ENCODE measurements around the gene VCP. TPM values are rescaled to one million over a fixed set of nuclear protein-coding genes. Genes with fewer than 3 reads are reported as not detected.
A peak's percentile ranks its signal among the peaks of the same experiment; 100 is the strongest.

The VCP gene
- total RNA-seq (188 TPM), polyA plus RNA-seq (ENCODE audit: insufficient read depth in 1 of 8, insufficient read length in 8 of 8, low replicate concordance in 1 of 8) (100 to 1,000 TPM; 152 to 198 (median 177) TPM)
- long read RNA-seq, donor 1, full-length matches to known transcripts: 19 of 19 reads
- long read RNA-seq, donor 1, partial matches to known transcripts: 0 of 19 reads
- long read RNA-seq, donor 1, other reads (novel, unspliced or antisense): 0 of 19 reads
- long read RNA-seq, donor 2, full-length matches to known transcripts: 7 of 7 reads
- long read RNA-seq, donor 2, partial matches to known transcripts: 0 of 7 reads
- long read RNA-seq, donor 2, other reads (novel, unspliced or antisense): 0 of 7 reads
- long read RNA-seq, donor 3, full-length matches to known transcripts: 40 of 45 reads
- long read RNA-seq, donor 3, partial matches to known transcripts: 5 of 45 reads
- long read RNA-seq, donor 3, other reads (novel, unspliced or antisense): 0 of 45 reads
- long read RNA-seq, donor 4, full-length matches to known transcripts: 22 of 44 reads
- long read RNA-seq, donor 4, partial matches to known transcripts: 22 of 44 reads
- long read RNA-seq, donor 4, other reads (novel, unspliced or antisense): 0 of 44 reads
- long read RNA-seq, donor 5, full-length matches to known transcripts: 53 of 104 reads
- long read RNA-seq, donor 5, partial matches to known transcripts: 36 of 104 reads
- long read RNA-seq, donor 5, other reads (novel, unspliced or antisense): 15 of 104 reads
- long read RNA-seq, donor 6, full-length matches to known transcripts: 49 of 113 reads
- long read RNA-seq, donor 6, partial matches to known transcripts: 64 of 113 reads
- long read RNA-seq, donor 6, other reads (novel, unspliced or antisense): 0 of 113 reads
- long read RNA-seq, donor 7, full-length matches to known transcripts: 43 of 55 reads
- long read RNA-seq, donor 7, partial matches to known transcripts: 12 of 55 reads
- long read RNA-seq, donor 7, other reads (novel, unspliced or antisense): 0 of 55 reads
- long read RNA-seq, donor 8, full-length matches to known transcripts: 24 of 24 reads
- long read RNA-seq, donor 8, partial matches to known transcripts: 0 of 24 reads
- long read RNA-seq, donor 8, other reads (novel, unspliced or antisense): 0 of 24 reads
- long read RNA-seq, donor 9, full-length matches to known transcripts: 20 of 36 reads
- long read RNA-seq, donor 9, partial matches to known transcripts: 16 of 36 reads
- long read RNA-seq, donor 9, other reads (novel, unspliced or antisense): 0 of 36 reads
- long read RNA-seq, donor 10, full-length matches to known transcripts: 49 of 123 reads
- long read RNA-seq, donor 10, partial matches to known transcripts: 68 of 123 reads
- long read RNA-seq, donor 10, other reads (novel, unspliced or antisense): 6 of 123 reads
- long read RNA-seq, donor 11, full-length matches to known transcripts: 26 of 59 reads
- long read RNA-seq, donor 11, partial matches to known transcripts: 33 of 59 reads
- long read RNA-seq, donor 11, other reads (novel, unspliced or antisense): 0 of 59 reads

- no peaks in the 10 kb centered on the region for H3K9me3 ChIP-seq (replicated peaks; ENCODE audit: control insufficient read depth, low read depth, low read length)
- peak within 1 kb of the TSS; percentile 98 for H3K27ac ChIP-seq (ENCODE audit: low read length)
- H3K4me3 ChIP-seq (ENCODE audit: low read length): peak within 1 kb of the TSS; percentile 94
- WGBS (ENCODE audit: insufficient coverage): 6% methylated on average over 43 of the region's 54 CpGs
- DNase-seq: peak; percentile 100
- no peaks in the 10 kb centered on the region for H3K27me3 ChIP-seq (ENCODE audit: control insufficient read depth, insufficient read depth, low read length)
- H3K4me1 ChIP-seq (ENCODE audit: control insufficient read depth, insufficient read depth, low read length): peaks cover 26% of the 10 kb centered on the region
- H3K36me3 ChIP-seq (ENCODE audit: control insufficient read depth, insufficient read depth, low read length): peaks cover 51% of the 10 kb centered on the region
These were observed at the start of gene VCP for GRCh38 chr9:35072461-35073278. TSS of gene VCP (minus strand) at chr9:35072625. CDS start at chr9:35072353, 272 bp downstream.

GRCh38 chr9:35116898-35117551 is 44.6 kb upstream of the VCP start:
- 5% methylated on average over 24 of the region's 30 CpGs for WGBS (ENCODE audit: insufficient coverage)
- H3K27me3 ChIP-seq (ENCODE audit: control insufficient read depth, insufficient read depth, low read length): no peaks in the 10 kb centered on the region
- H3K27ac ChIP-seq (ENCODE audit: low read length): peak overlapping the region; percentile 94

GRCh38 chr9:35116539-35116897 is 44.1 kb upstream of the VCP start:
- Histone ChIP-seq H3K4me1 (ENCODE audit: control insufficient read depth, insufficient read depth, low read length) (peaks cover 36% of the 10 kb centered on the region), H3K36me3 (ENCODE audit: control insufficient read depth, insufficient read depth, low read length) (no peaks in the 10 kb centered on the region), H3K4me3 (ENCODE audit: low read length) (peak overlapping the region; percentile 71), H3K27me3 (ENCODE audit: control insufficient read depth, insufficient read depth, low read length) (no peaks in the 10 kb centered on the region), H3K27ac (ENCODE audit: low read length) (peak overlapping the region; percentile 94), H3K9me3 (replicated peaks; ENCODE audit: control insufficient read depth, low read depth, low read length) (no peaks in the 10 kb centered on the region)
- WGBS (ENCODE audit: insufficient coverage): 0% methylated on average over 12 of the region's 12 CpGs
- DNase-seq: no peak

More at GRCh38 chr9:35116898-35117551, 44.6 kb upstream of the VCP start:
- DNase-seq: peak; percentile 97
- Histone ChIP-seq H3K36me3 (ENCODE audit: control insufficient read depth, insufficient read depth, low read length) (no peaks in the 10 kb centered on the region), H3K4me1 (ENCODE audit: control insufficient read depth, insufficient read depth, low read length) (peaks cover 32% of the 10 kb centered on the region), H3K9me3 (replicated peaks; ENCODE audit: control insufficient read depth, low read depth, low read length) (no peaks in the 10 kb centered on the region), H3K4me3 (ENCODE audit: low read length) (peak overlapping the region; percentile 71)

- Histone ChIP-seq H3K4me1 (ENCODE audit: control insufficient read depth, insufficient read depth, low read length) (peaks cover 39% of the 10 kb centered on the region), H3K4me3 (ENCODE audit: low read length) (peak within 1 kb of the TSS; percentile 71), H3K27me3 (ENCODE audit: control insufficient read depth, insufficient read depth, low read length) (no peaks in the 10 kb centered on the region), H3K27ac (ENCODE audit: low read length) (peak within 1 kb of the TSS; percentile 94), H3K9me3 (replicated peaks; ENCODE audit: control insufficient read depth, low read depth, low read length) (no peaks in the 10 kb centered on the region), H3K36me3 (ENCODE audit: control insufficient read depth, insufficient read depth, low read length) (no peaks in the 10 kb centered on the region)
- under 1% methylated on average over 41 of the region's 54 CpGs for WGBS (ENCODE audit: insufficient coverage)
- peak; percentile 98 for DNase-seq
These were observed 43.5 kb upstream of the VCP start, which contains the start of gene ATOSB for GRCh38 chr9:35115680-35116538. TSS of gene ATOSB (minus strand) at chr9:35115862. CDS start at chr9:35108274, 7,588 bp downstream.

- 11% methylated on average over 8 of the region's 12 CpGs for WGBS (ENCODE audit: insufficient coverage)
These were observed 42.6 kb upstream of the VCP start for GRCh38 chr9:35114840-35115628.

GRCh38 chr9:35114113-35114839 is 41.9 kb upstream of the VCP start:
- WGBS (ENCODE audit: insufficient coverage): 0% methylated on average over 2 of the region's 5 CpGs
- Histone ChIP-seq H3K4me3 (ENCODE audit: low read length) (peak overlapping the region; percentile 71), H3K27ac (ENCODE audit: low read length) (peak overlapping the region; percentile 94), H3K9me3 (replicated peaks; ENCODE audit: control insufficient read depth, low read depth, low read length) (no peaks in the 10 kb centered on the region), H3K27me3 (ENCODE audit: control insufficient read depth, insufficient read depth, low read length) (no peaks in the 10 kb centered on the region), H3K36me3 (ENCODE audit: control insufficient read depth, insufficient read depth, low read length) (peaks cover 2% of the 10 kb centered on the region), H3K4me1 (ENCODE audit: control insufficient read depth, insufficient read depth, low read length) (peaks cover 49% of the 10 kb centered on the region)
- DNase-seq: peak; percentile 96

More at GRCh38 chr9:35114840-35115628, 42.6 kb upstream of the VCP start:
- H3K27ac ChIP-seq (ENCODE audit: low read length): peak overlapping the region; percentile 94
- peaks cover 48% of the 10 kb centered on the region for H3K4me1 ChIP-seq (ENCODE audit: control insufficient read depth, insufficient read depth, low read length)
- no peaks in the 10 kb centered on the region for H3K9me3 ChIP-seq (replicated peaks; ENCODE audit: control insufficient read depth, low read depth, low read length)
- H3K4me3 ChIP-seq (ENCODE audit: low read length): peak overlapping the region; percentile 71
- no peaks in the 10 kb centered on the region for H3K27me3 ChIP-seq (ENCODE audit: control insufficient read depth, insufficient read depth, low read length)
- no peaks in the 10 kb centered on the region for H3K36me3 ChIP-seq (ENCODE audit: control insufficient read depth, insufficient read depth, low read length)
- DNase-seq: peak; percentile 81

GRCh38 chr9:35112257-35113020 is 40.0 kb upstream of the VCP start:
- 80% methylated on average over 1 of the region's 3 CpGs for WGBS (ENCODE audit: insufficient coverage)
- DNase-seq: no peak
- H3K27me3 ChIP-seq (ENCODE audit: control insufficient read depth, insufficient read depth, low read length): no peaks in the 10 kb centered on the region
- no peak overlapping the region for H3K4me3 ChIP-seq (ENCODE audit: low read length)
- no peaks in the 10 kb centered on the region for H3K9me3 ChIP-seq (replicated peaks; ENCODE audit: control insufficient read depth, low read depth, low read length)
- H3K36me3 ChIP-seq (ENCODE audit: control insufficient read depth, insufficient read depth, low read length): peaks cover 18% of the 10 kb centered on the region
- H3K27ac ChIP-seq (ENCODE audit: low read length): peak overlapping the region; percentile 56
- H3K4me1 ChIP-seq (ENCODE audit: control insufficient read depth, insufficient read depth, low read length): peaks cover 49% of the 10 kb centered on the region

Measured in muscle of leg (tissue), 16 donors.